ENCODE data around the gene RAB9A. TPM values are rescaled to one million over a fixed set of nuclear protein-coding genes. Genes with fewer than 3 reads are reported as not detected.

The RAB9A gene
- total and polyA plus RNA-seq, 10 of the 15 experiments (the other 5 are each of a cell fraction or from before 2014, with no cell fraction given), result 42.1 to 142 (median 49.9) TPM

DNA sequence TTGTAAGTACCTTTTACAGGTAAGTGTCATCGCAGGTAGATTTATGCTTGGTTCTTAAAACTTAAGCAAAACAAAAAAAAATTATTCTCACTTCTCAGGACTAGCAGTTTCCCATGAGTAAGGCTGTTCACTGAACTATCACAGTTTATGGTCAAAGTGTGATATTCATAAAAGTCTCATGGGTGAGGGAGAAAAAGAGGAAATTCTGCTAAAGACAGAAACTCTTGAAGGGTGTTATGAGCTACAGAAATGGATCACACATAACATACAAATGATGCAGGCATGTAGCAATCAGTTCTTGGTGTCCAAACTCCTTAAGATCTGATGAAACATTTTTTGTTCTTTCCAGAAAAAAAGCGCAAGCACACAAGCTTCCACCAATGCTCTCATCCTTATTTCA lies 8.5 kb downstream of the RAB9A start (continued):
- TF ChIP-seq EGR1 (IDR thresholded peaks at IDR 0.05; ENCODE audit: borderline replicate concordance in 1 of 2, low read depth in 2 of 2, low read length in 2 of 2), result no peak
- no peak for TF ChIP-seq HCFC1 (IDR thresholded peaks at IDR 0.05; ENCODE audit: low read length)
- TF ChIP-seq YBX1 (IDR thresholded peaks at IDR 0.05), result no peak
- no peak for TF ChIP-seq FOXK2 (IDR thresholded peaks at IDR 0.05)
- TF ChIP-seq, protein P1, sequence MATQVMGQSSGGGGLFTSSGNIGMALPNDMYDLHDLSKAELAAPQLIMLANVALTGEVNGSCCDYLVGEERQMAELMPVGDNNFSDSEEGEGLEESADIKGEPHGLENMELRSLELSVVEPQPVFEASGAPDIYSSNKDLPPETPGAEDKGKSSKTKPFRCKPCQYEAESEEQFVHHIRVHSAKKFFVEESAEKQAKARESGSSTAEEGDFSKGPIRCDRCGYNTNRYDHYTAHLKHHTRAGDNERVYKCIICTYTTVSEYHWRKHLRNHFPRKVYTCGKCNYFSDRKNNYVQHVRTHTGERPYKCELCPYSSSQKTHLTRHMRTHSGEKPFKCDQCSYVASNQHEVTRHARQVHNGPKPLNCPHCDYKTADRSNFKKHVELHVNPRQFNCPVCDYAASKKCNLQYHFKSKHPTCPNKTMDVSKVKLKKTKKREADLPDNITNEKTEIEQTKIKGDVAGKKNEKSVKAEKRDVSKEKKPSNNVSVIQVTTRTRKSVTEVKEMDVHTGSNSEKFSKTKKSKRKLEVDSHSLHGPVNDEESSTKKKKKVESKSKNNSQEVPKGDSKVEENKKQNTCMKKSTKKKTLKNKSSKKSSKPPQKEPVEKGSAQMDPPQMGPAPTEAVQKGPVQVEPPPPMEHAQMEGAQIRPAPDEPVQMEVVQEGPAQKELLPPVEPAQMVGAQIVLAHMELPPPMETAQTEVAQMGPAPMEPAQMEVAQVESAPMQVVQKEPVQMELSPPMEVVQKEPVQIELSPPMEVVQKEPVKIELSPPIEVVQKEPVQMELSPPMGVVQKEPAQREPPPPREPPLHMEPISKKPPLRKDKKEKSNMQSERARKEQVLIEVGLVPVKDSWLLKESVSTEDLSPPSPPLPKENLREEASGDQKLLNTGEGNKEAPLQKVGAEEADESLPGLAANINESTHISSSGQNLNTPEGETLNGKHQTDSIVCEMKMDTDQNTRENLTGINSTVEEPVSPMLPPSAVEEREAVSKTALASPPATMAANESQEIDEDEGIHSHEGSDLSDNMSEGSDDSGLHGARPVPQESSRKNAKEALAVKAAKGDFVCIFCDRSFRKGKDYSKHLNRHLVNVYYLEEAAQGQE (IDR thresholded peaks at IDR 0.05; ENCODE audit: low read depth, low read length), result no peak
- TF ChIP-seq HDAC6 (IDR thresholded peaks at IDR 0.05; ENCODE audit: unreplicated experiment), result no peak
- TF ChIP-seq TAF1 (IDR thresholded peaks at IDR 0.05; ENCODE audit: borderline replicate concordance, low read depth, low read length), result no peak
- TF ChIP-seq SUZ12 (IDR thresholded peaks at IDR 0.05; ENCODE audit: unreplicated experiment), result no peak

DNA sequence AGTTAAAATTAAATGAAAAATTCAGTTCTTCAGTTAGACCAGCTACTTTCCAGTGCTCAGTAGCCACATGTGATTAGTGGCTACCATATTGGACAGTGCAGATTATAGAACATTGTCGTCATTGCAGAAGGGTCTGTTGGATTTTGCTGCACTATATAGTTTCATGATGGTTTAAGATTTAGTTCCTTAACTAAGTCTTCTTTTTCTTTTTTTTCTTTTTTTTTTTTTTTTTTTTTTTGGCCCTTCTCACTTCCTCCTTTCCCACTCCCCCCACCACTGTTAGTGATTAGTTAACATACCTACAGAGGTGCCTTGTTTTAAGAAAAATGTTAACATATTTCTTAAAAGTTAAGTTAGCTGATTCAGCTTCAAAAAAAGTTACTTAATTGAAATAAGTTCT lies 9.0 kb downstream of the RAB9A start:
- peaks cover 41% of the 10 kb centered on the region for H3K4me1 ChIP-seq (ENCODE audit: control insufficient read depth, insufficient read depth, low read length)
- H3K4me3 ChIP-seq, result peak overlapping the region; percentile 49
- peaks cover 1 to 3% of the 10 kb centered on the region in 2 experiments; a peak in 2 of 4 replicates for H3K36me3 ChIP-seq (ENCODE audit: control insufficient read depth in 2 of 2, insufficient read depth in 2 of 2, low read length in 1 of 2)
- H3K9me3 ChIP-seq (replicated peaks; ENCODE audit: control insufficient read depth, insufficient read depth, low read length), result no peaks in the 10 kb centered on the region; the same call in 2 of the 3 replicates
- ATAC-seq, result peak; percentile 1
- peak overlapping the region; percentile 77 for H3K4me2 ChIP-seq (ENCODE audit: control insufficient read depth, insufficient read depth)
- ChIA-PET RAD21 (ENCODE audit: unreplicated experiment) (interaction anchor here (1.2 to 11.4 kb wide), 16 partner anchors 9 to 610 kb away, joined by 3 to 201 read pairs (median 10); partner anchors contain the start of genes GEMIN8, OFD1, RAB9A and TCEANC), SMC1A (ENCODE audit: uncharacterized antibody, unreplicated experiment) (interaction anchor here (0.7 to 13.8 kb wide), 18 partner anchors 10 to 611 kb away, joined by 3 to 198 read pairs (median 4); partner anchors contain the start of genes OFD1, RAB9A and TRAPPC2), CTCF (interaction anchor here (0.6 to 10.2 kb wide), 13 partner anchors 9 to 720 kb away, joined by 3 to 89 read pairs (median 5); partner anchors contain the start of genes OFD1, RAB9A and TRAPPC2), POLR2A (interaction anchor here (0.6 to 10.2 kb wide), 15 partner anchors 10 to 692 kb away, joined by 3 to 130 read pairs (median 5); partner anchors contain the start of genes OFD1, RAB9A and TRAPPC2)
- BruUV-seq (replicated peaks), result no TSS peak
- no peak overlapping the region for H2AFZ ChIP-seq (ENCODE audit: control insufficient read depth, low read depth, low read length)
- in situ Hi-C loops (cut with MboI) (no loop called here), intact Hi-C loops (cut with micrococcal nuclease; ENCODE audit: unreplicated experiment) (loop anchor here (2.0 to 10.0 kb wide), 3 partner anchors 29 to 743 kb away; no protein-coding TSS in a partner anchor)
- peaks cover 98% of the 10 kb centered on the region for H3K79me2 ChIP-seq (ENCODE audit: control insufficient read depth, insufficient read depth, low read length)
- no peak for FAIRE-seq
- H4K20me1 ChIP-seq (ENCODE audit: control insufficient read depth, insufficient read depth), result peaks cover 2% of the 10 kb centered on the region; the same call in 1 of the 2 replicates
- WGBS (ENCODE audit: insufficient coverage, insufficient replicate concordance, low lambda C conversion rate, missing lambda C conversion rate), result 26% methylated on average over 1 of the region's 1 CpG
- peak overlapping the region; percentile 10; the same call in 1 of the 2 replicates for H3K9ac ChIP-seq (ENCODE audit: control insufficient read depth, insufficient read depth, low read length)
- H3K27ac ChIP-seq (ENCODE audit: control insufficient read depth, insufficient read depth), result peak overlapping the region; percentile 69
- H3K27me3 ChIP-seq (replicated peaks in 1 of 2; ENCODE audit: control insufficient read depth in 2 of 2, insufficient read depth in 2 of 2, low read length in 1 of 2), result no peaks in the 10 kb centered on the region
- DNase-seq (ENCODE audit: low read depth, low spot score), result no peak
- TF ChIP-seq, protein P2, sequence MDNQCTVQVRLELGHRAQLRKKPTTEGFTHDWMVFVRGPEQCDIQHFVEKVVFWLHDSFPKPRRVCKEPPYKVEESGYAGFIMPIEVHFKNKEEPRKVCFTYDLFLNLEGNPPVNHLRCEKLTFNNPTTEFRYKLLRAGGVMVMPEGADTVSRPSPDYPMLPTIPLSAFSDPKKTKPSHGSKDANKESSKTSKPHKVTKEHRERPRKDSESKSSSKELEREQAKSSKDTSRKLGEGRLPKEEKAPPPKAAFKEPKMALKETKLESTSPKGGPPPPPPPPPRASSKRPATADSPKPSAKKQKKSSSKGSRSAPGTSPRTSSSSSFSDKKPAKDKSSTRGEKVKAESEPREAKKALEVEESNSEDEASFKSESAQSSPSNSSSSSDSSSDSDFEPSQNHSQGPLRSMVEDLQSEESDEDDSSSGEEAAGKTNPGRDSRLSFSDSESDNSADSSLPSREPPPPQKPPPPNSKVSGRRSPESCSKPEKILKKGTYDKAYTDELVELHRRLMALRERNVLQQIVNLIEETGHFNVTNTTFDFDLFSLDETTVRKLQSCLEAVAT (IDR thresholded peaks at IDR 0.05), result peak; percentile 34; the same call in 1 of the 2 replicates
- peak; percentile 48; the same call in 1 of the 2 replicates for TF ChIP-seq MXI1 (IDR thresholded peaks at IDR 0.05; ENCODE audit: low read depth, low read length)
- peak; percentile 97 for TF ChIP-seq ZNF384 (IDR thresholded peaks at IDR 0.05; ENCODE audit: borderline replicate concordance, low read depth, low read length)
